HG03175 (cell line): ENCODE data around the gene COQ10B.
A peak's percentile ranks its signal among the peaks of the same experiment; 100 is the strongest.

Experiments used
- ATAC-seq: cut with Tn5 transposase; IDR thresholded peaks from one replicate; pipeline ENCODE4 v1.9.1; 2021; ENCODE audit warnings: mild to moderate bottlenecking, moderate library complexity; ENCODE audit not compliant: unreplicated experiment

The COQ10B gene

GRCh38 chr2:197499594-197500502 lies 46.5 kb downstream of the COQ10B start, which contains the start of the genes HSPD1 and HSPE1:
Gene HSPD1, minus strand, starts transcription at chr2:197499840. Its CDS starts 992 bp downstream, at chr2:197498848.
Gene HSPE1, plus strand, starts transcription at chr2:197500379. Its CDS starts 58 bp downstream, at chr2:197500437.
- ATAC-seq: peak; percentile 83

- ATAC-seq: peak; percentile 7
These were observed 47.3 kb downstream of the COQ10B start for GRCh38 chr2:197500503-197501131.

DNA sequence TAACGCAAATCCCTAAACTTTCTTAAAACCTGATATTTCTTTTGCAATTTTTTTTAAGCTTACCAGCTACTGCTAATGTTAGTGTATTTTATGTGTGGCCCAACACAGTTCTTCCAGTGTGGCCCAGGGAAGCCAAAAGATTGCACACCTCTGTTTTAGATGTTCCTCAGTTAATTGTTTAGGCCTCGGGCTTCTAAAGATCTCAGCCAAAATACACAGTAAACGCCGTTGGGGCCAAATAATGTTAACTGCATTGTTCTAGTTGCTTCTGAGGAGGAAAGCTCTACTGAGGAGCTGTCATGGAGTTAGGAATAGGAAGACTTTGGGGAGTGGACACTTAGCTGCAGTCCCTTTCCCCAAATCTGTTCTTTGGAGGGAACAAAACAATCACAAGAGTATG lies 48.8 kb downstream of the COQ10B start:
- no peak for ATAC-seq

DNA sequence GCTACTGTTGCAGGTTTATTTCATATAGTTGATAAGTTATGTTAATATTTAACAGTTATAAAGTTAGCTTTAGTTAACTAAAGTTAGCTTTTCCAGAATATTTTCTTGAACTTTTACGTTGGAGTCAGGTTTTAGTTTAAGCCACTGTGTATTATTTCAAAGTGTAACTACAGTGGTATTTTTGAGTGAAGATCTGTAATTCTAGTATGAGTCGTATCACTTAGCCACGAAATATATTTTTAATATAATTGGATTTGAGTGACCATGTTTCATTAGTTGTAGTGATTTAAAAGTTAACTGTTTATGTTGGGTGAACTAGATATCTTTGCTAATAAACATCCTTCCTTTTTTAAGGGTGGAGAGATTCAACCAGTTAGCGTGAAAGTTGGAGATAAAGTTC lies 49.3 kb downstream of the COQ10B start:
- no peak for ATAC-seq

DNA sequence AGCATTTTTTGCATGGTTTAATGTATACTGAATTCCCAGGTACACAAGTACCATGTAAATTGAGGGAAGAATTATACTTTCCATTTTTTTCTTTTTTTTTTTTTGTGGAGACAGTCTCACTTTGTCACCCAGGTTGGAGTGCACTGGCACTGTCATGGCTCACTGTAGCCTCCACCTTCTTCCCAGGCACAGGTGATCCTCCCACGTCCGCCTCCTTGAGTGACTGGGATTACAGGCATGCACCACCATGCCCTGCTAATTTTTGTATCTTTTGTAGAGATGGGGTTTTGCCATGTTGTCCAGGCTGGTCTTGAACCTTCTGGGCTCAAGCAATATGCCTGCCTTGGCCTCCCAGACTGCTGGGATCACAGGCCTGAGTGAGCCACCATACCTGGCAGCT lies 50.6 kb downstream of the COQ10B start:
- ATAC-seq: no peak

DNA sequence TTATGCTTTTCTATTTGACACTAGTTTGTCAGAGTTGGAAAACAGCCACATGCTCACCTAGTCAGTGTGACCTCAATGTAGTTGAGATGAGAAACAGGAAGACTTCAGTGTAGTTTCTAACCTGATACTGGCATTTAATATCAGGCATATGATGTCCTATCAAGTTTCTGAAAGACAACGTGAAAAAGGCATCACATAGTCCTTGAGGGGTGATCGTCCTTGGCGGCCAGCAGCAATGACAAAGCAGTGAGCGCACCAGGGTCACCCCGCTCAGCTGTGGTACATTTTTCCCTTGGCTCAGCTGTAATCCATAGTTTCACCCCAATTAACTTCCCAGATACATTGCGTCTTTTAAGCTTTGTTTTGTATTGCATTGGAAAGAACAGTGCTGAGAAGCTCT lies 51.2 kb downstream of the COQ10B start:
- ATAC-seq: no peak

DNA sequence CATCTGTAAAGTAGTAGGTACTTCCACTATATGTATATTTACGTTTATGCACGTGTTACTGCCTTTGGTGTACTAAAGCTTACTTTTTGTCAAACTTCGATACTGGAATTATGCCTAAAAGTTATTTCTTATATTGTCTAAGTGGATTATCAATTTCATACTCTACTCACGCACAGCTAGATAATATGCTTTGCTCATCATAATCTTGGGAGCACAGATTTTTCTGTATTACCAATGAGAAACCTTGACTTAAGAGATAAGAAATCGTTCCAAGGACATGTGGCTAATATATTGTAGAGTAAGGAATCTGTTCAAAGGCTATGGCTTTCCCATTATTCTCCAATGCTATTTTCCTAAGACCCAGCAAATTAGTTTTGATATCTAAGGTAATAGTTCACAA lies 53.3 kb downstream of the COQ10B start:
- no peak for ATAC-seq

DNA sequence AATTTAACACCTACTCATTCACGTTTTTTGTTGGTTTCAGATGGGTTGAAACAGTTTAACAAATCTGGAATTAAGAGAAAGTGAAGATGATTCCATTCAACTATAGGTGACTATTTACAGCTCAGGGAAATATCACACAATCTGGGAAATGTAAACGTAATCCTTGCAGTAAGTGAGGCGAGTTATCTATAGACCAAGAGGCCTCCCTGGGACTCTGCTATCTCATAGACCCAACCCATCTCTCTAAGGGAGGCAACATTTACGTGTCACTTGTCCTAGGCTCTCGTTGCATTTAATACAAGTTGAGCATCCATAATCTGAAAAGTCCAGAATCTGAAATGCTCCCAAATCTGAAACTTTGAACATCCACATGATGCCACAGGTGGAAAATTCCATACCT lies 60.6 kb downstream of the COQ10B start:
- ATAC-seq: no peak

DNA sequence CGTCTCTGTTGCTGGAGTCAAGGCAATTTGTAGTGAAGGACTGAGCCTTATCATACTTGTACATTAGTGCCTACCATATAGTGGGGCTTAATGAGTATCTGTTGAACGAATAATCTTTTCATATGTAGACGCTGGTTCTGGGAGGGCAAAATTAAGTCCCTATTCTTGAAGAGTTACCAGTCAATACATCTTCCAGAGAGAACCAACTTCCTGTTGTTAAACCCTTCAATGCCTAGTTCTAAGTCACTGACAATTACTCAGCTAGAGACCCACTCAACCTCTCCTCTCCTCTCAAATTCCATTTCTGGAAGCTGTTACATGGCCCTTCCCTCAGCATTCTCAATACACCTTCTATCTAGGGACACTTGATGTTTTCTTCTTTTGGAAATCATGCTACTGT lies 61.4 kb downstream of the COQ10B start:
- ATAC-seq: no peak

GRCh38 chr2:197515315-197515738 lies 62.0 kb downstream of the COQ10B start:
- ATAC-seq: peak; percentile 2

GRCh38 chr2:197515739-197516392 lies 62.5 kb downstream of the COQ10B start, which contains the start of gene MOB4:
Gene MOB4, plus strand, starts transcription at chr2:197516066. Its CDS starts 21 bp downstream, at chr2:197516087.
- peak; percentile 95 for ATAC-seq

GRCh38 chr2:197516393-197516761 lies 63.0 kb downstream of the COQ10B start:
- ATAC-seq: no peak

DNA sequence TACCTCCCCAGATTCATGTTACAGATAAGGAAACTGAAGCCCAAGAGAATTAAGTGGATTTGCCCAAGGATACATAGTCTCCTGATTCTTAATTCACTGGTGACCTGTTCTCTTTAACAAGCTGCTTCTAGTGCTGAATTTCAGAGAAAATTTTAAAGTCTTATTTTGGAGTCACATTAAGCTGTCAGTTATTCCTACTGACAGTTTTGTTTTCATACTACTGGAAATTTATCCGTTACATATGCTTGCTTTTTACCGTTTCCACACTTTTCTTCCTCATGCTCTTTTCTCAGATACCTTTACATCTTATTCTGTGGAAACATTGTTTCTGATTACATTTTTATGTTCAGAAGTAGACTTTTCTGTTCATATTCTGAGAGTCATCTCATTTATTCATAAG lies 63.8 kb downstream of the COQ10B start:
- no peak for ATAC-seq
